ENCODE results near the gene PPP1R13B.
"Not testable (repeated sequence)": the region's sequence is repeated elsewhere in the genome, so short reads cannot be mapped to it uniquely, and the experiment has no call there.

Gene PPP1R13B

GRCh38 chr14:103834956-103835355 lies 12.4 kb downstream of the PPP1R13B start:
- no peak for DNase-seq (ENCODE audit: low read depth)

GRCh38 chr14:103833711-103834110 lies 13.7 kb downstream of the PPP1R13B start:
- no peak for DNase-seq (ENCODE audit: low read depth)

GRCh38 chr14:103832046-103832445 lies 15.3 kb downstream of the PPP1R13B start:
- no peak for DNase-seq (ENCODE audit: low read depth)

GRCh38 chr14:103830511-103831270 lies 16.7 kb downstream of the PPP1R13B start:
- DNase-seq (ENCODE audit: low read depth) = no peak

GRCh38 chr14:103828315-103828967 lies 18.9 kb downstream of the PPP1R13B start:
- DNase-seq (ENCODE audit: low read depth) = no peak

- no peak for DNase-seq (ENCODE audit: low read depth)
Measured at GRCh38 chr14:103825101-103825500, 22.3 kb downstream of the PPP1R13B start.

- DNase-seq (ENCODE audit: low read depth) = no peak
Measured at GRCh38 chr14:103820908-103821307, 26.5 kb downstream of the PPP1R13B start.

- DNase-seq (ENCODE audit: low read depth) = no peak
Measured at GRCh38 chr14:103820382-103820781, 27.0 kb downstream of the PPP1R13B start.

- DNase-seq (ENCODE audit: low read depth) = no peak
Measured at GRCh38 chr14:103819503-103820307, 27.7 kb downstream of the PPP1R13B start.

GRCh38 chr14:103818870-103819269 lies 28.5 kb downstream of the PPP1R13B start:
- no peak for DNase-seq (ENCODE audit: low read depth)

GRCh38 chr14:103818422-103818821 lies 29.0 kb downstream of the PPP1R13B start:
- DNase-seq (ENCODE audit: low read depth) = no peak

GRCh38 chr14:103817595-103817994 lies 29.8 kb downstream of the PPP1R13B start:
- DNase-seq (ENCODE audit: low read depth) = no peak

GRCh38 chr14:103816991-103817390 lies 30.4 kb downstream of the PPP1R13B start:
- no peak for DNase-seq (ENCODE audit: low read depth)

- no peak for DNase-seq (ENCODE audit: low read depth)
Measured at GRCh38 chr14:103815253-103815652, 32.1 kb downstream of the PPP1R13B start.

- no peak for DNase-seq (ENCODE audit: low read depth)
Measured at GRCh38 chr14:103811189-103811588, 36.2 kb downstream of the PPP1R13B start.

- no peak for DNase-seq (ENCODE audit: low read depth)
Measured at GRCh38 chr14:103808403-103809001, 38.9 kb downstream of the PPP1R13B start.

GRCh38 chr14:103806805-103807204 lies 40.6 kb downstream of the PPP1R13B start:
- DNase-seq (ENCODE audit: low read depth) = no peak

- DNase-seq (ENCODE audit: low read depth) = no peak
Measured at GRCh38 chr14:103805708-103806107, 41.7 kb downstream of the PPP1R13B start.

GRCh38 chr14:103803661-103804060 lies 43.7 kb downstream of the PPP1R13B start:
- DNase-seq (ENCODE audit: low read depth) = no peak

- DNase-seq (ENCODE audit: low read depth) = no peak
Measured at GRCh38 chr14:103802356-103802755, 45.0 kb downstream of the PPP1R13B start.

GRCh38 chr14:103801459-103801858 lies 45.9 kb downstream of the PPP1R13B start:
- peak; percentile 54 for DNase-seq (ENCODE audit: low read depth)

GRCh38 chr14:103793192-103793591 lies 54.2 kb downstream of the PPP1R13B start:
- DNase-seq (ENCODE audit: low read depth) = not testable (repeated sequence)
